ENCODE results near the gene PDE11A. TPM values are rescaled to one million over a fixed set of nuclear protein-coding genes. Genes with fewer than 3 reads are reported as not detected.

PDE11A gene
- total RNA-seq, 1 experiment from 2014 or later: 0.61 TPM

DNA sequence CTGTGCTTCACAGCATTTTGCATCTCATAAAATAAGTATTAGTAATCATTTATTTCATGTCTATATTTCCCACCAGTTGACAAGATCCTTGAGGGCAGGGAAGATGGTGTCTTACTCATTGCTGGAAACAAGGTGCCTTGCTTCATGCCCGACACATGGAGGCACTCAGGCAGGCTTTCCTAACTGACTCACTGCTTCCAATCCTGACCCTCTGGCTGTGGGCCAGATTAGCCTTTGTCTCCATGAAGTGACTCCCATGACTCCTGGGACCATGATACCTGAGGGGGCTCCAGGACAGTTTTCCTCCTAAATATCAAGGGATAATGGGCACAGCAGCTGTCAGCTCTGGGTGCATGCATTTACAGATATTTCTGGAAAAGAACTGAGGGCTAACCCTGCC is 405.0 kb downstream of the PDE11A start:
- TF ChIP-seq POLR2A (IDR thresholded peaks at IDR 0.05; ENCODE audit: borderline replicate concordance, extremely low read depth, insufficient read depth, insufficient read length) (no peak), EZH2 (IDR thresholded peaks at IDR 0.05) (no peak), REST (IDR thresholded peaks at IDR 0.05; ENCODE audit: low read depth) (no peak)
- DNase-seq (ENCODE audit: low read depth, low spot score) (no peak), ATAC-seq (no peak; the same call in 1 of the 2 replicates)
- Histone ChIP-seq H3K9ac (ENCODE audit: low read length) (no peak overlapping the region), H3K36me3 (ENCODE audit: control insufficient read depth in 1 of 2, insufficient read depth in 2 of 2, low read length in 2 of 2) (no peaks in the 10 kb centered on the region), H3K9me3 (ENCODE audit: control insufficient read depth in 1 of 2, insufficient read depth in 1 of 2, low read depth in 1 of 2, low read length in 2 of 2) (no peaks in the 10 kb centered on the region), H3K27me3 (ENCODE audit: insufficient read depth, low read length) (no peaks in the 10 kb centered on the region), H3K4me3 (replicated peaks in 1 of 2; ENCODE audit: low read depth in 1 of 2, low read length in 2 of 2) (no peak overlapping the region), H3K9me2 (ENCODE audit: insufficient read depth) (no peaks in the 10 kb centered on the region), H3K79me2 (ENCODE audit: insufficient read depth, low read length) (no peaks in the 10 kb centered on the region), H3K27ac (ENCODE audit: low read depth, low read length) (no peak overlapping the region), H3K4me2 (ENCODE audit: low read length) (no peak overlapping the region), H3K4me1 (ENCODE audit: control insufficient read depth in 1 of 2, insufficient read depth in 2 of 2, low read length in 2 of 2) (no peaks in the 10 kb centered on the region), H4K20me1 (ENCODE audit: insufficient read depth) (no peaks in the 10 kb centered on the region), H2AFZ (ENCODE audit: low read depth, low read length, poor library complexity, severe bottlenecking) (no peak overlapping the region)
- BruUV-seq (replicated peaks): no TSS peak
- intact Hi-C loops (cut with micrococcal nuclease): no loop called here
- ChIA-PET RAD21 (ENCODE audit: low non-redundant PET in 1 of 2, low total read pairs in 2 of 2, uncharacterized antibody in 2 of 2, unreplicated experiment in 2 of 2) (no interaction called here), POLR2A (no interaction called here), CTCF (no interaction called here)

- no peak overlapping the region for H3K27ac ChIP-seq (ENCODE audit: low read depth, low read length)
- no peak for TF ChIP-seq EZH2phosphoT487 (IDR thresholded peaks at IDR 0.05; ENCODE audit: borderline replicate concordance)
- no peak for TF ChIP-seq POLR2A (IDR thresholded peaks at IDR 0.05; ENCODE audit: borderline replicate concordance, extremely low read depth, insufficient read depth, insufficient read length)
- TF ChIP-seq, protein P1, sequence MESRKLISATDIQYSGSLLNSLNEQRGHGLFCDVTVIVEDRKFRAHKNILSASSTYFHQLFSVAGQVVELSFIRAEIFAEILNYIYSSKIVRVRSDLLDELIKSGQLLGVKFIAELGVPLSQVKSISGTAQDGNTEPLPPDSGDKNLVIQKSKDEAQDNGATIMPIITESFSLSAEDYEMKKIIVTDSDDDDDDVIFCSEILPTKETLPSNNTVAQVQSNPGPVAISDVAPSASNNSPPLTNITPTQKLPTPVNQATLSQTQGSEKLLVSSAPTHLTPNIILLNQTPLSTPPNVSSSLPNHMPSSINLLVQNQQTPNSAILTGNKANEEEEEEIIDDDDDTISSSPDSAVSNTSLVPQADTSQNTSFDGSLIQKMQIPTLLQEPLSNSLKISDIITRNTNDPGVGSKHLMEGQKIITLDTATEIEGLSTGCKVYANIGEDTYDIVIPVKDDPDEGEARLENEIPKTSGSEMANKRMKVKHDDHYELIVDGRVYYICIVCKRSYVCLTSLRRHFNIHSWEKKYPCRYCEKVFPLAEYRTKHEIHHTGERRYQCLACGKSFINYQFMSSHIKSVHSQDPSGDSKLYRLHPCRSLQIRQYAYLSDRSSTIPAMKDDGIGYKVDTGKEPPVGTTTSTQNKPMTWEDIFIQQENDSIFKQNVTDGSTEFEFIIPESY (IDR thresholded peaks at IDR 0.05; ENCODE audit: extremely low read depth, insufficient replicate concordance, low read length): no peak
- TF ChIP-seq, protein P2, sequence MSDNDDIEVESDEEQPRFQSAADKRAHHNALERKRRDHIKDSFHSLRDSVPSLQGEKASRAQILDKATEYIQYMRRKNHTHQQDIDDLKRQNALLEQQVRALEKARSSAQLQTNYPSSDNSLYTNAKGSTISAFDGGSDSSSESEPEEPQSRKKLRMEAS (IDR thresholded peaks at IDR 0.05): no peak
- no peak for TF ChIP-seq ZFX (IDR thresholded peaks at IDR 0.05)
- no peak for TF ChIP-seq EZH2 (IDR thresholded peaks at IDR 0.05)
- no peak for TF ChIP-seq FOSL1 (IDR thresholded peaks at IDR 0.05; ENCODE audit: low read depth)
- TF ChIP-seq RAD21 (IDR thresholded peaks at IDR 0.05; ENCODE audit: low read depth): no peak
- TF ChIP-seq SRF (IDR thresholded peaks at IDR 0.05; ENCODE audit: low read depth): no peak
- TF ChIP-seq ELF1 (IDR thresholded peaks at IDR 0.05; ENCODE audit: borderline replicate concordance, low read depth): no peak
- TF ChIP-seq, protein P3, sequence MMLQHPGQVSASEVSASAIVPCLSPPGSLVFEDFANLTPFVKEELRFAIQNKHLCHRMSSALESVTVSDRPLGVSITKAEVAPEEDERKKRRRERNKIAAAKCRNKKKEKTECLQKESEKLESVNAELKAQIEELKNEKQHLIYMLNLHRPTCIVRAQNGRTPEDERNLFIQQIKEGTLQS (IDR thresholded peaks at IDR 0.05): no peak
- no peak for TF ChIP-seq SIN3A (IDR thresholded peaks at IDR 0.05; ENCODE audit: low read depth)
- no peak for TF ChIP-seq TCF7L2 (IDR thresholded peaks at IDR 0.05; ENCODE audit: borderline replicate concordance, extremely low read depth, insufficient read depth, insufficient read length)
- no peak for TF ChIP-seq CEBPB (IDR thresholded peaks at IDR 0.05; ENCODE audit: low read depth)
Measured at GRCh38 chr2:177666408-177666807, 406.2 kb downstream of the PDE11A start.

More at GRCh38 chr2:177666408-177666807, 406.2 kb downstream of the PDE11A start:
- Histone ChIP-seq H3K27me3 (ENCODE audit: insufficient read depth, low read length) (no peaks in the 10 kb centered on the region), H3K36me3 (ENCODE audit: control insufficient read depth in 1 of 2, insufficient read depth in 2 of 2, low read length in 2 of 2) (no peaks in the 10 kb centered on the region), H3K4me1 (ENCODE audit: control insufficient read depth in 1 of 2, insufficient read depth in 2 of 2, low read length in 2 of 2) (no peaks in the 10 kb centered on the region), H3K9ac (ENCODE audit: low read length) (no peak overlapping the region), H4K20me1 (ENCODE audit: insufficient read depth) (no peaks in the 10 kb centered on the region), H3K4me2 (ENCODE audit: low read length) (no peak overlapping the region), H3K9me3 (ENCODE audit: control insufficient read depth in 1 of 2, insufficient read depth in 1 of 2, low read depth in 1 of 2, low read length in 2 of 2) (no peaks in the 10 kb centered on the region), H3K4me3 (replicated peaks in 1 of 2; ENCODE audit: low read depth in 1 of 2, low read length in 2 of 2) (no peak overlapping the region), H3K9me2 (ENCODE audit: insufficient read depth) (no peaks in the 10 kb centered on the region), H3K79me2 (ENCODE audit: insufficient read depth, low read length) (no peaks in the 10 kb centered on the region), H2AFZ (ENCODE audit: low read depth, low read length, poor library complexity, severe bottlenecking) (no peak overlapping the region)
- ChIA-PET RAD21 (ENCODE audit: low non-redundant PET in 1 of 2, low total read pairs in 2 of 2, uncharacterized antibody in 2 of 2, unreplicated experiment in 2 of 2) (no interaction called here), POLR2A (no interaction called here), CTCF (no interaction called here)
- ATAC-seq (no peak), DNase-seq (ENCODE audit: low read depth, low spot score) (no peak)
- intact Hi-C loops (cut with micrococcal nuclease): no loop called here
- BruUV-seq (replicated peaks): no TSS peak
